HCT116 (cell line): ENCODE data around the gene BMP7. TPM values are rescaled to one million over a fixed set of nuclear protein-coding genes. Genes with fewer than 3 reads are reported as not detected.
A peak's percentile ranks its signal among the peaks of the same experiment; 100 is the strongest.

Experiments used
- ATAC-seq: fragments of 200-7000 bp; cut with Tn5 transposase; 2 replicates; pipeline ENCODE4 v1.9.1; 2020; ENCODE audit warnings: mild to moderate bottlenecking, moderate library complexity
- BruUV-seq: library from RNA; stranded (reverse); fragments of 400-500 nt; replicated peaks from 2 replicates; lab custom pipeline; 2021; lab: Mats Ljungman, UMichigan
- CTCF ChIA-PET: fragments of 300-600 bp; sonication (Branson Sonifier 250); formaldehyde crosslinking; loops from one replicate; lab custom pipeline; 2021; ENCODE audit warnings: antibody characterized with exemption; lab: Charles Lee
- POLR2A ChIA-PET: fragments of 300-600, 350-600 bp; sonication (Branson Sonifier 250); formaldehyde crosslinking; loops from one replicate; lab custom pipeline; 2021; ENCODE audit warnings: antibody characterized with exemption; lab: Charles Lee
- RAD21 ChIA-PET, 2 experiments: fragments of 300-600 bp; sonication (Branson Sonifier 250); formaldehyde crosslinking; loops; one replicate each; lab custom pipeline; 2023; ENCODE audit warnings: low total read pairs in 2 of 2; ENCODE audit not compliant: uncharacterized antibody in 2 of 2, unreplicated experiment in 2 of 2, low non-redundant PET in 1 of 2; lab: Charles Lee
- DNase-seq: peaks from one replicate; pipeline ENCODE4 v3.0.0-alpha.2; 2010; ENCODE audit warnings: low read depth, low spot score
- H2AFZ ChIP-seq: fragments of 200-600 bp; shearing (Covaris generic), sonication (generic); 2 replicates; pipeline ENCODE4 v1.6.1; 2017; ENCODE audit warnings: low read depth, mixed run types, mixed read lengths, antibody characterized with exemption, low read length; ENCODE audit not compliant: poor library complexity, severe bottlenecking
- H3K27ac ChIP-seq: 2 replicates; pipeline ENCODE4 v1.5.1; 2012; ENCODE audit warnings: low read depth, low read length
- H3K27me3 ChIP-seq: fragments of 200-600 bp; sonication (generic); 2 replicates; pipeline ENCODE4 v1.6.1; 2016; ENCODE audit warnings: mixed run types, low read length, mixed read lengths; ENCODE audit not compliant: insufficient read depth
- H3K36me3 ChIP-seq, 2 experiments: fragments of 200-500 bp in 1 of 2; fragments of 200-600 bp in 1 of 2; sonication (Bioruptor generic) in 1 of 2; sonication (generic) in 1 of 2; 2 replicates each; pipeline versions ENCODE4 v1.5.1 to v1.6.1; 2014 to 2016; ENCODE audit warnings: low read length in 2 of 2, inconsistent platforms in 1 of 2, mixed read lengths in 1 of 2, mixed run types in 1 of 2; ENCODE audit not compliant: insufficient read depth in 2 of 2, control insufficient read depth in 1 of 2
- H3K4me1 ChIP-seq, 2 experiments: fragments of 200-600 bp in 1 of 2; sonication (generic) in 1 of 2; 2 replicates each; pipeline versions ENCODE4 v1.5.1 to v1.6.1; 2012 to 2017; ENCODE audit warnings: low read length in 2 of 2, inconsistent platforms in 1 of 2, mild to moderate bottlenecking in 1 of 2, mixed read lengths in 1 of 2, mixed run types in 1 of 2, moderate library complexity in 1 of 2; ENCODE audit not compliant: insufficient read depth in 2 of 2, control insufficient read depth in 1 of 2
- H3K4me2 ChIP-seq: fragments of 200-600 bp; sonication (generic); 2 replicates; pipeline ENCODE4 v1.6.1; 2017; ENCODE audit warnings: mixed run types, low read length, mixed read lengths
- H3K4me3 ChIP-seq, 2 experiments: fragments of 200-600 bp in 1 of 2; sonication (generic) in 1 of 2; replicated peaks in 1 of 2; 2 replicates each; pipeline ENCODE4 v1.5.1; 2011 to 2016; ENCODE audit warnings: low read length in 2 of 2, control low read depth in 1 of 2, low read depth in 1 of 2, mild to moderate bottlenecking in 1 of 2, mixed read lengths in 1 of 2, mixed run types in 1 of 2
- H3K79me2 ChIP-seq: fragments of 200-600 bp; sonication (generic); 2 replicates; pipeline ENCODE4 v1.6.1; 2017; ENCODE audit warnings: mild to moderate bottlenecking, mixed run types, low read length, moderate library complexity, mixed read lengths; ENCODE audit not compliant: insufficient read depth
- H3K9ac ChIP-seq: fragments of 200-600 bp; sonication (generic); 2 replicates; pipeline ENCODE4 v1.6.1; 2016; ENCODE audit warnings: low read length, mixed read lengths
- H3K9me2 ChIP-seq: fragments of 200-600 bp; sonication (generic), shearing (Covaris generic); 2 replicates; pipeline ENCODE4 v1.6.1; 2017; ENCODE audit warnings: mixed run types, mild to moderate bottlenecking, moderate library complexity; ENCODE audit not compliant: insufficient read depth
- H3K9me3 ChIP-seq, 2 experiments: fragments of 200-500 bp in 1 of 2; fragments of 200-600 bp in 1 of 2; sonication (Bioruptor generic) in 1 of 2; sonication (generic) in 1 of 2; 2 replicates each; pipeline ENCODE4 v1.6.1; 2014 to 2017; ENCODE audit warnings: low read length in 2 of 2, mixed read lengths in 2 of 2, inconsistent platforms in 1 of 2, low read depth in 1 of 2, mild to moderate bottlenecking in 1 of 2, mixed run types in 1 of 2, moderate library complexity in 1 of 2; ENCODE audit not compliant: control insufficient read depth in 1 of 2, insufficient read depth in 1 of 2
- H4K20me1 ChIP-seq: fragments of 200-600 bp; sonication (generic), shearing (Covaris generic); 2 replicates; pipeline ENCODE4 v1.6.1; 2017; ENCODE audit warnings: mixed run types, mild to moderate bottlenecking, moderate library complexity; ENCODE audit not compliant: insufficient read depth
- CBX3 ChIP-seq: IDR thresholded peaks from 2 replicates; pipeline ENCODE4 v1.6.1; 2012; ENCODE audit warnings: low read depth
- EZH2 ChIP-seq: fragments of 200-600 bp; sonication (generic); IDR thresholded peaks from 2 replicates; pipeline ENCODE4 v1.6.1; 2017; ENCODE audit warnings: antibody characterized with exemption, mixed run types
- FOSL1 ChIP-seq: IDR thresholded peaks from 2 replicates; pipeline ENCODE4 v1.6.1; 2012; ENCODE audit warnings: low read depth
- JUND ChIP-seq: IDR thresholded peaks from 2 replicates; pipeline ENCODE4 v1.6.1; 2012
- RAD21 ChIP-seq: IDR thresholded peaks from 2 replicates; pipeline ENCODE4 v1.6.1; 2012; ENCODE audit warnings: low read depth, mild to moderate bottlenecking
- SIN3A ChIP-seq: IDR thresholded peaks from 2 replicates; pipeline ENCODE4 v1.6.1; 2012; ENCODE audit warnings: low read depth
- SP1 ChIP-seq: IDR thresholded peaks from 2 replicates; pipeline ENCODE4 v1.6.1; 2012; ENCODE audit warnings: low read depth
- SRF ChIP-seq: IDR thresholded peaks from 2 replicates; pipeline ENCODE4 v1.6.1; 2012; ENCODE audit warnings: low read depth
- TCF7L2 ChIP-seq: IDR thresholded peaks from 2 replicates; pipeline ENCODE4 v1.7.0; 2011; ENCODE audit warnings: borderline replicate concordance, inconsistent platforms; ENCODE audit not compliant: insufficient read depth, insufficient read length; ENCODE audit errors: extremely low read depth
- ZNF274 ChIP-seq: fragments of 200-500 bp; sonication (Bioruptor generic); IDR thresholded peaks from 2 replicates; pipeline ENCODE4 v1.6.1; 2014; ENCODE audit warnings: mild to moderate bottlenecking, low read depth, low read length, inconsistent platforms
- intact Hi-C: fragments of 100-400 bp; cut with micrococcal nuclease; formaldehyde crosslinking; loops from 2 replicates; pipeline ENCODE4 v1.10.0; 2022
- total RNA-seq: library from RNA; stranded (reverse); gene quantifications from one replicate; pipeline ENCODE4 v1.2.1, GENCODE V29; 2021; ENCODE audit not compliant: unreplicated experiment
- TF ChIP-seq, protein P1 (sequence below): IDR thresholded peaks from 2 replicates; pipeline ENCODE4 v1.6.1; 2011; ENCODE audit warnings: mild to moderate bottlenecking, low read length, moderate library complexity; ENCODE audit not compliant: insufficient replicate concordance; ENCODE audit errors: extremely low read depth
- TF ChIP-seq, protein P2 (sequence below): IDR thresholded peaks from 2 replicates; pipeline ENCODE4 v1.6.1; 2012

BMP7 gene
- total RNA-seq, 1 experiment from 2014 or later: 7.0 TPM

DNA sequence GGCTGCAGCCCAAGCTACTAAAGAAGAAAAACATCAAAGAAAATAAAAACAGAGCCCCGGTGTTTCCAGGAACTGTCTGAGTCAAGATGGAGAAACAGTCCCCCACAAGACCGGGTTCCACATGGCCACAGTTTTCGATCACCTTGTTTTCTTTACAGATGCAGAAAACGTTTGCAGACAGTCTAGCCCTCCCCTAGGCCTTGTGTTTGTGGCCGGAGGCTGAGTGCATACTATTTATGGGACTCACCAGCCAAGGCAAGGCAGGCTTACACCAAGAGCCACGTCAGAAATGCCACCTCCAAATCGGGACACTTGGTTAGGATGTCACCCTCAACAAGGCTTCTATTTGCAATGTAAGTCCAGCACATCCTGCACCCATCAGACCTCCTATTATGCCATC lies 97.3 kb downstream of the BMP7 start (continued):
- TF ChIP-seq, protein P1, sequence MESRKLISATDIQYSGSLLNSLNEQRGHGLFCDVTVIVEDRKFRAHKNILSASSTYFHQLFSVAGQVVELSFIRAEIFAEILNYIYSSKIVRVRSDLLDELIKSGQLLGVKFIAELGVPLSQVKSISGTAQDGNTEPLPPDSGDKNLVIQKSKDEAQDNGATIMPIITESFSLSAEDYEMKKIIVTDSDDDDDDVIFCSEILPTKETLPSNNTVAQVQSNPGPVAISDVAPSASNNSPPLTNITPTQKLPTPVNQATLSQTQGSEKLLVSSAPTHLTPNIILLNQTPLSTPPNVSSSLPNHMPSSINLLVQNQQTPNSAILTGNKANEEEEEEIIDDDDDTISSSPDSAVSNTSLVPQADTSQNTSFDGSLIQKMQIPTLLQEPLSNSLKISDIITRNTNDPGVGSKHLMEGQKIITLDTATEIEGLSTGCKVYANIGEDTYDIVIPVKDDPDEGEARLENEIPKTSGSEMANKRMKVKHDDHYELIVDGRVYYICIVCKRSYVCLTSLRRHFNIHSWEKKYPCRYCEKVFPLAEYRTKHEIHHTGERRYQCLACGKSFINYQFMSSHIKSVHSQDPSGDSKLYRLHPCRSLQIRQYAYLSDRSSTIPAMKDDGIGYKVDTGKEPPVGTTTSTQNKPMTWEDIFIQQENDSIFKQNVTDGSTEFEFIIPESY: no peak
- TF ChIP-seq SRF: no peak
- TF ChIP-seq EZH2: no peak
- no peak for TF ChIP-seq SIN3A

DNA sequence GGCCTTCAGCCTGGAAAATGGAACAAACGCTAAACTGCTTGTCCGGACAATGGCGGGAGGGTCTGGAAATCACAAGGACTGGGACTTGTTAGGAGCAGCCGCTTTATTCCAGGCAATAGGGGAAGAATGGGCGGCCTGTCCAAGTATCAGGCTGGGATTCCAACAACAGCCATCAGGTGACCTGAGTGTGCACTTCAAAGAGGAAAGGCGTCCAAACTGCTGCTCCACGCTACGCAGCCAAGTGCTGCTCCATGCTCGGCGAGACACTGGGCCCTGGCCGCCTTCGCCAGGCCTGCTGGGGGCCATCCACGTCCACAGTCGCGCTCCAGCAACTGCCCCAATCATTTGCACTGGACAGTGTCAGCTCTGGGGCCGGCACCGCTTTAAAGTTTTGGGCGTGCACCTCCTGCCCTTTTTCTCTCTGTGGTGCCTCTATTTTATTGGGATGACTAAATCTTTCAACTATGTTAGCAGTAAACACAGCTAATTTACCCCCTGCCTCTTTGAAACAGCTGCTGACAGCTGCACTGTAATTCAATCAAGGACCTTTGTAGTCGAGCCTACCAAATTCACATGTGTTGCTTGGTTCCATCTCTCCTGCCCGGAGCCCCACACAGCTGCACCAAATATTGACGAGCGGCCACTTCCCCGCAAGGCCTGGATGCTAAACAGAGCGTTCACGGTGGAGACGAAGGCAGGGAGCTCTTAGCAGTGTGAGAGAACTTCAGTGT lies 98.3 kb downstream of the BMP7 start:
- H3K36me3 ChIP-seq: no peaks in the 10 kb centered on the region
- H3K79me2 ChIP-seq: no peaks in the 10 kb centered on the region
- peak; percentile 84 for ATAC-seq
- TF ChIP-seq JUND (peak; percentile 74), SP1 (peak; percentile 51), ZNF274 (no peak), EZH2 (no peak), CBX3 (peak; percentile 60), RAD21 (peak; percentile 22; the same call in 1 of the 2 replicates), TCF7L2 (peak; percentile 95), FOSL1 (peak; percentile 47; the same call in 1 of the 2 replicates)
- TF ChIP-seq, protein P2, sequence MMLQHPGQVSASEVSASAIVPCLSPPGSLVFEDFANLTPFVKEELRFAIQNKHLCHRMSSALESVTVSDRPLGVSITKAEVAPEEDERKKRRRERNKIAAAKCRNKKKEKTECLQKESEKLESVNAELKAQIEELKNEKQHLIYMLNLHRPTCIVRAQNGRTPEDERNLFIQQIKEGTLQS: no peak
- H2AFZ ChIP-seq: no peak overlapping the region
- H3K27me3 ChIP-seq: peaks cover 6% of the 10 kb centered on the region; the same call in 1 of the 2 replicates
- intact Hi-C loops: no loop called here
- H3K9ac ChIP-seq: no peak overlapping the region
- DNase-seq: peak; percentile 29
- no TSS peak for BruUV-seq
- H3K9me3 ChIP-seq: no peaks in the 10 kb centered on the region
- POLR2A ChIA-PET: no interaction called here
- no peaks in the 10 kb centered on the region for H4K20me1 ChIP-seq
- no peak overlapping the region for H3K4me3 ChIP-seq
- H3K9me2 ChIP-seq: no peaks in the 10 kb centered on the region
- CTCF ChIA-PET: no interaction called here
- RAD21 ChIA-PET: no interaction called here
- H3K4me1 ChIP-seq: peaks cover 19 to 23% of the 10 kb centered on the region in 2 experiments
- peak overlapping the region; percentile 68 for H3K4me2 ChIP-seq
- no peak overlapping the region for H3K27ac ChIP-seq
